RWPE1 (cell line): ENCODE measurements around the gene CCNH.

ENCODE experiments used
- CTCF ChIA-PET: fragments of 350-600 bp; sonication (Branson Sonifier 250); formaldehyde crosslinking; extraction: SDS; loops from one replicate; lab custom pipeline; 2021; lab: Yijun Ruan, JAX
- POLR2A ChIA-PET: fragments of 400-600 bp; formaldehyde crosslinking; extraction: SDS; loops from one replicate; lab custom pipeline; 2020; ENCODE audit warnings: antibody characterized with exemption; ENCODE audit not compliant: low non-redundant PET; lab: Yijun Ruan, JAX
- DNase-seq: peaks from one replicate; pipeline ENCODE4 v3.0.0; 2012; ENCODE audit warnings: low spot score
- H3K27ac ChIP-seq: fragments of 450-650 bp; 2 replicates; pipeline ENCODE4 v1.5.1; 2017
- TF ChIP-seq, protein P1 (sequence below): fragments of 450-650 bp; conservative IDR thresholded peaks from 2 replicates; pipeline ENCODE4 v1.5.1; 2017; ENCODE audit warnings: low read depth, mild to moderate bottlenecking

Gene CCNH

DNA sequence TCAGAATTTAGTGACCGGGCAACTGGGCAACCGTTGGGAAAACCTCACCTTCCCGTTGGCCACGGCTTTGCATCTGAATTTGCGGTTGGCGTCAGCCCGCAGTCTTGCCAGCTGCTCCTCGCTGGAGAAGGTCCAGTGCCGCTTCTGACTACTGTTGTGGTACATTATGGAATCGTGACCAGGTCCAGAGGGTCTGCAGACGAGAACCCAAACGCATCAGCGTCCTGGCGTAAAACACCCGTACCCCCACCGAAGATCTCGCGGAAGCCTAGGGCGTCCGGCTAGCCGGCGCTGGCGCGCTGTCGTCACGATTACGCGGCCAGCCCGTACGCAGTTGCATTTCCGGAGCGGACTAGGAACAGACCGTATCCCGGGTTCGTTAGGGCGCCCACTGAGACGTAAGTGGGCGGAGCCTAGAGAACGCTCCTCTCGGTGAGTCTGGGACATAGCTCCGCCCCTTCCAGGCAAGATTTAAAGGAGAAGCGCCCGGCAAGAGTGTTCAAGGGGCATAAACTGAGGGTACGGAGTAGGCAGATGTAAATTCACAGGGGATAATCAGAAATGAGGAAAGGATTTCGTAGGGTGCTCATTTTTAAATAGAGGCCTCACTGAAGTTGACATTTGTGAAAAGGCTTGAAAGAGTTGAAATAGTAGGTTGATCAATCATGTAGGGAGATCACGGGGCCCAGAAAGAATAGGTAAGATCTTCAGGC is at the start of gene CCNH:
TSS of gene CCNH (minus strand) at position 301 of the 713 bp plus-strand sequence. CDS start at position 165, 136 bp downstream.
- POLR2A ChIA-PET: no interaction called here
- DNase-seq: peak; percentile 99
- CTCF ChIA-PET: interaction anchor here (0.8 to 1.7 kb wide), 2 partner anchors 343 to 1278 kb away, joined by 5 read pairs; no protein-coding TSS in a partner anchor
- TF ChIP-seq, protein P1, sequence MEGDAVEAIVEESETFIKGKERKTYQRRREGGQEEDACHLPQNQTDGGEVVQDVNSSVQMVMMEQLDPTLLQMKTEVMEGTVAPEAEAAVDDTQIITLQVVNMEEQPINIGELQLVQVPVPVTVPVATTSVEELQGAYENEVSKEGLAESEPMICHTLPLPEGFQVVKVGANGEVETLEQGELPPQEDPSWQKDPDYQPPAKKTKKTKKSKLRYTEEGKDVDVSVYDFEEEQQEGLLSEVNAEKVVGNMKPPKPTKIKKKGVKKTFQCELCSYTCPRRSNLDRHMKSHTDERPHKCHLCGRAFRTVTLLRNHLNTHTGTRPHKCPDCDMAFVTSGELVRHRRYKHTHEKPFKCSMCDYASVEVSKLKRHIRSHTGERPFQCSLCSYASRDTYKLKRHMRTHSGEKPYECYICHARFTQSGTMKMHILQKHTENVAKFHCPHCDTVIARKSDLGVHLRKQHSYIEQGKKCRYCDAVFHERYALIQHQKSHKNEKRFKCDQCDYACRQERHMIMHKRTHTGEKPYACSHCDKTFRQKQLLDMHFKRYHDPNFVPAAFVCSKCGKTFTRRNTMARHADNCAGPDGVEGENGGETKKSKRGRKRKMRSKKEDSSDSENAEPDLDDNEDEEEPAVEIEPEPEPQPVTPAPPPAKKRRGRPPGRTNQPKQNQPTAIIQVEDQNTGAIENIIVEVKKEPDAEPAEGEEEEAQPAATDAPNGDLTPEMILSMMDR: no peak
- peak within 1 kb of the TSS; percentile 88 for H3K27ac ChIP-seq

- CTCF ChIA-PET: no interaction called here
- TF ChIP-seq, protein P1: no peak
Measured at GRCh38 chr5:87457706-87458105, 45.0 kb upstream of the CCNH start.

GRCh38 chr5:87453801-87454200 is 41.1 kb upstream of the CCNH start:
- H3K27ac ChIP-seq: no peak overlapping the region
- TF ChIP-seq, protein P1: no peak
- CTCF ChIA-PET: no interaction called here
- POLR2A ChIA-PET: no interaction called here
- no peak for DNase-seq

More at GRCh38 chr5:87457706-87458105, 45.0 kb upstream of the CCNH start:
- POLR2A ChIA-PET: no interaction called here
- no peak for DNase-seq
- H3K27ac ChIP-seq: no peak overlapping the region

- POLR2A ChIA-PET: no interaction called here
- DNase-seq: no peak
- no peak overlapping the region for H3K27ac ChIP-seq
- CTCF ChIA-PET: no interaction called here
- TF ChIP-seq, protein P1: no peak
Measured at GRCh38 chr5:87452837-87453236, 40.1 kb upstream of the CCNH start.

DNA sequence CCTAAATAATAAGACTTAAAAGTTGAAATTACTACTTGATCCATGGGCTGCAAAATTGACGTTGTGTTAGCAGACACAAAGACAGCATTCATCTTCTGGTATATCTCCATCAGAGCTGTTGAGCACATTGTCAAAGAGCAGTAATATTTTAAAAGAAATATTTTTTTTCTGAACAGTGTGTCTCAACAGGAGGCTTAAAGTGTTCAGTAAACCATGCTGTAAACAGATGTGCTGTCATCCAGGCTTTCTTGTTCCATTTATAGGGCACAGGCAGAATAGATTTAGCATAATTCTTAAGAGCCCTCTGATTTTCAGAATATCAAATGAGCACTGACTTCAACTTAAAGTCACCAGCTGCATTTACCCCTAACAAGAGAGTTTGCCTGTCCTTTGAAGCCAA is 29.7 kb upstream of the CCNH start:
- TF ChIP-seq, protein P1: no peak
- no peak for DNase-seq
- H3K27ac ChIP-seq: no peak overlapping the region
- CTCF ChIA-PET: interaction anchor here (0.6 kb wide), 1 partner anchor 671 kb away, joined by 4 read pairs; no protein-coding TSS in a partner anchor
- POLR2A ChIA-PET: no interaction called here

- POLR2A ChIA-PET: no interaction called here
- TF ChIP-seq, protein P1: no peak
- DNase-seq: no peak
- CTCF ChIA-PET: interaction anchor here (0.6 kb wide), 1 partner anchor 978 kb away, joined by 3 read pairs; no protein-coding TSS in a partner anchor
- no peak overlapping the region for H3K27ac ChIP-seq
Measured at GRCh38 chr5:87438231-87438630, 25.5 kb upstream of the CCNH start.
